HCT116 (cell line): ENCODE data around the gene NKAP. TPM values are rescaled to one million over a fixed set of nuclear protein-coding genes. Genes with fewer than 3 reads are reported as not detected.

Experiments used
- ATAC-seq: fragments of 200-7000 bp; cut with Tn5 transposase; 2 replicates; pipeline ENCODE4 v1.9.1; 2020; ENCODE audit warnings: mild to moderate bottlenecking, moderate library complexity
- BruUV-seq: library from RNA; stranded (reverse); fragments of 400-500 nt; replicated peaks from 2 replicates; lab custom pipeline; 2021; lab: Mats Ljungman, UMichigan
- CTCF ChIA-PET: fragments of 300-600 bp; sonication (Branson Sonifier 250); formaldehyde crosslinking; loops from one replicate; lab custom pipeline; 2021; ENCODE audit warnings: antibody characterized with exemption; lab: Charles Lee
- POLR2A ChIA-PET: fragments of 300-600, 350-600 bp; sonication (Branson Sonifier 250); formaldehyde crosslinking; loops from one replicate; lab custom pipeline; 2021; ENCODE audit warnings: antibody characterized with exemption; lab: Charles Lee
- RAD21 ChIA-PET, 2 experiments: fragments of 300-600 bp; sonication (Branson Sonifier 250); formaldehyde crosslinking; loops; one replicate each; lab custom pipeline; 2023; ENCODE audit warnings: low total read pairs in 2 of 2; ENCODE audit not compliant: uncharacterized antibody in 2 of 2, unreplicated experiment in 2 of 2, low non-redundant PET in 1 of 2; lab: Charles Lee
- DNase-seq: peaks from one replicate; pipeline ENCODE4 v3.0.0-alpha.2; 2010; ENCODE audit warnings: low read depth, low spot score
- H2AFZ ChIP-seq: fragments of 200-600 bp; shearing (Covaris generic), sonication (generic); 2 replicates; pipeline ENCODE4 v1.6.1; 2017; ENCODE audit warnings: low read depth, mixed run types, mixed read lengths, antibody characterized with exemption, low read length; ENCODE audit not compliant: poor library complexity, severe bottlenecking
- H3K27ac ChIP-seq: 2 replicates; pipeline ENCODE4 v1.5.1; 2012; ENCODE audit warnings: low read depth, low read length
- H3K27me3 ChIP-seq: fragments of 200-600 bp; sonication (generic); 2 replicates; pipeline ENCODE4 v1.6.1; 2016; ENCODE audit warnings: mixed run types, low read length, mixed read lengths; ENCODE audit not compliant: insufficient read depth
- H3K36me3 ChIP-seq, 2 experiments: fragments of 200-500 bp in 1 of 2; fragments of 200-600 bp in 1 of 2; sonication (Bioruptor generic) in 1 of 2; sonication (generic) in 1 of 2; 2 replicates each; pipeline versions ENCODE4 v1.5.1 to v1.6.1; 2014 to 2016; ENCODE audit warnings: low read length in 2 of 2, inconsistent platforms in 1 of 2, mixed read lengths in 1 of 2, mixed run types in 1 of 2; ENCODE audit not compliant: insufficient read depth in 2 of 2, control insufficient read depth in 1 of 2
- H3K4me1 ChIP-seq, 2 experiments: fragments of 200-600 bp in 1 of 2; sonication (generic) in 1 of 2; 2 replicates each; pipeline versions ENCODE4 v1.5.1 to v1.6.1; 2012 to 2017; ENCODE audit warnings: low read length in 2 of 2, inconsistent platforms in 1 of 2, mild to moderate bottlenecking in 1 of 2, mixed read lengths in 1 of 2, mixed run types in 1 of 2, moderate library complexity in 1 of 2; ENCODE audit not compliant: insufficient read depth in 2 of 2, control insufficient read depth in 1 of 2
- H3K4me2 ChIP-seq: fragments of 200-600 bp; sonication (generic); 2 replicates; pipeline ENCODE4 v1.6.1; 2017; ENCODE audit warnings: mixed run types, low read length, mixed read lengths
- H3K4me3 ChIP-seq, 2 experiments: fragments of 200-600 bp in 1 of 2; sonication (generic) in 1 of 2; replicated peaks in 1 of 2; 2 replicates each; pipeline ENCODE4 v1.5.1; 2011 to 2016; ENCODE audit warnings: low read length in 2 of 2, control low read depth in 1 of 2, low read depth in 1 of 2, mild to moderate bottlenecking in 1 of 2, mixed read lengths in 1 of 2, mixed run types in 1 of 2
- H3K79me2 ChIP-seq: fragments of 200-600 bp; sonication (generic); 2 replicates; pipeline ENCODE4 v1.6.1; 2017; ENCODE audit warnings: mild to moderate bottlenecking, mixed run types, low read length, moderate library complexity, mixed read lengths; ENCODE audit not compliant: insufficient read depth
- H3K9ac ChIP-seq: fragments of 200-600 bp; sonication (generic); 2 replicates; pipeline ENCODE4 v1.6.1; 2016; ENCODE audit warnings: low read length, mixed read lengths
- H3K9me2 ChIP-seq: fragments of 200-600 bp; sonication (generic), shearing (Covaris generic); 2 replicates; pipeline ENCODE4 v1.6.1; 2017; ENCODE audit warnings: mixed run types, mild to moderate bottlenecking, moderate library complexity; ENCODE audit not compliant: insufficient read depth
- H3K9me3 ChIP-seq, 2 experiments: fragments of 200-500 bp in 1 of 2; fragments of 200-600 bp in 1 of 2; sonication (Bioruptor generic) in 1 of 2; sonication (generic) in 1 of 2; 2 replicates each; pipeline ENCODE4 v1.6.1; 2014 to 2017; ENCODE audit warnings: low read length in 2 of 2, mixed read lengths in 2 of 2, inconsistent platforms in 1 of 2, low read depth in 1 of 2, mild to moderate bottlenecking in 1 of 2, mixed run types in 1 of 2, moderate library complexity in 1 of 2; ENCODE audit not compliant: control insufficient read depth in 1 of 2, insufficient read depth in 1 of 2
- H4K20me1 ChIP-seq: fragments of 200-600 bp; sonication (generic), shearing (Covaris generic); 2 replicates; pipeline ENCODE4 v1.6.1; 2017; ENCODE audit warnings: mixed run types, mild to moderate bottlenecking, moderate library complexity; ENCODE audit not compliant: insufficient read depth
- CBX3 ChIP-seq: IDR thresholded peaks from 2 replicates; pipeline ENCODE4 v1.6.1; 2012; ENCODE audit warnings: low read depth
- CEBPB ChIP-seq: IDR thresholded peaks from 2 replicates; pipeline ENCODE4 v1.6.1; 2012; ENCODE audit warnings: low read depth
- CTCF ChIP-seq, 3 experiments: fragments of 200-600 bp in 1 of 3; sonication (generic) in 1 of 3; IDR thresholded peaks in 2 of 3; conservative IDR thresholded peaks in 1 of 3; 2 replicates each; pipeline ENCODE4 v1.5.1; 2012 to 2017; ENCODE audit warnings: low read depth in 2 of 3, low read length in 2 of 3, antibody characterized with exemption in 1 of 3, borderline replicate concordance in 1 of 3, control low read depth in 1 of 3, mild to moderate bottlenecking in 1 of 3, mixed read lengths in 1 of 3, mixed run types in 1 of 3, moderate library complexity in 1 of 3; ENCODE audit not compliant: insufficient read depth in 1 of 3
- ELF1 ChIP-seq: IDR thresholded peaks from 2 replicates; pipeline ENCODE4 v1.6.1; 2012; ENCODE audit warnings: low read depth, borderline replicate concordance
- MAX ChIP-seq: IDR thresholded peaks from 2 replicates; pipeline ENCODE4 v1.6.1; 2012
- POLR2AphosphoS5 ChIP-seq: IDR thresholded peaks from 2 replicates; pipeline ENCODE4 v1.6.1; 2011; ENCODE audit warnings: mild to moderate bottlenecking, low read depth, low read length, moderate library complexity
- RAD21 ChIP-seq: IDR thresholded peaks from 2 replicates; pipeline ENCODE4 v1.6.1; 2012; ENCODE audit warnings: low read depth, mild to moderate bottlenecking
- SIN3A ChIP-seq: IDR thresholded peaks from 2 replicates; pipeline ENCODE4 v1.6.1; 2012; ENCODE audit warnings: low read depth
- YY1 ChIP-seq: IDR thresholded peaks from 2 replicates; pipeline ENCODE4 v1.6.1; 2011; ENCODE audit warnings: low read length, low read depth, moderate library complexity, mild to moderate bottlenecking; ENCODE audit not compliant: insufficient replicate concordance; ENCODE audit errors: extremely low read depth
- ZFX ChIP-seq: fragments of 450-650 bp; IDR thresholded peaks from 2 replicates; pipeline ENCODE4 v1.6.1; 2017
- ZNF274 ChIP-seq: fragments of 200-500 bp; sonication (Bioruptor generic); IDR thresholded peaks from 2 replicates; pipeline ENCODE4 v1.6.1; 2014; ENCODE audit warnings: mild to moderate bottlenecking, low read depth, low read length, inconsistent platforms
- intact Hi-C: fragments of 100-400 bp; cut with micrococcal nuclease; formaldehyde crosslinking; loops from 2 replicates; pipeline ENCODE4 v1.10.0; 2022
- total RNA-seq: library from RNA; stranded (reverse); gene quantifications from one replicate; pipeline ENCODE4 v1.2.1, GENCODE V29; 2021; ENCODE audit not compliant: unreplicated experiment

Gene NKAP
- total RNA-seq, 1 experiment from 2014 or later: 9.3 TPM

GRCh38 chrX:119971184-119971583 lies 27.6 kb upstream of the NKAP start:
- Histone ChIP-seq H3K9me3 (no peaks in the 10 kb centered on the region), H3K4me3 (no peak overlapping the region), H3K4me1 (no peaks in the 10 kb centered on the region), H3K9ac (no peak overlapping the region), H2AFZ (no peak overlapping the region), H3K4me2 (no peak overlapping the region), H3K36me3 (no peaks in the 10 kb centered on the region), H3K9me2 (no peaks in the 10 kb centered on the region), H4K20me1 (no peaks in the 10 kb centered on the region), H3K27me3 (no peaks in the 10 kb centered on the region)
- ChIA-PET POLR2A (no interaction called here), CTCF (no interaction called here), RAD21 (no interaction called here)
- no TSS peak for BruUV-seq
- ATAC-seq: no peak
- intact Hi-C loops: no loop called here
- TF ChIP-seq POLR2AphosphoS5 (no peak), ZFX (no peak), CTCF (IDR thresholded peaks at IDR 0.05 in 2 of 3, conservative IDR thresholded peaks at IDR 0.05 in 1 of 3; ENCODE audit: borderline replicate concordance in 1 of 3, insufficient read depth in 1 of 3, low read depth in 2 of 3, low read length in 2 of 3) (no peak), ELF1 (no peak), ZNF274 (no peak), MAX (no peak), CEBPB (no peak), CBX3 (no peak), YY1 (no peak), RAD21 (no peak), SIN3A (no peak)
- TF ChIP-seq, all 23 proteins: peak for 0
- Histone ChIP-seq H3K79me2 (no peaks in the 10 kb centered on the region), H3K27ac (no peak overlapping the region)
- no peak for DNase-seq
